NCI-H146 treated with DMSO at 0.1 percent for 48 hours (cell line): ENCODE data around the gene ANKRD2.
"Not testable (repeated sequence)": the region's sequence is repeated elsewhere in the genome, so short reads cannot be mapped to it uniquely, and the experiment has no call there.

Experiments used
- DNase-seq: peaks from one replicate; lab custom pipeline; 2025; ENCODE audit not compliant: unreplicated experiment; lab: John Stamatoyannopoulos, UW

ANKRD2 gene

GRCh38 chr10:97571622-97572021 is 957 bp upstream of the ANKRD2 start:
- DNase-seq = no peak

DNA sequence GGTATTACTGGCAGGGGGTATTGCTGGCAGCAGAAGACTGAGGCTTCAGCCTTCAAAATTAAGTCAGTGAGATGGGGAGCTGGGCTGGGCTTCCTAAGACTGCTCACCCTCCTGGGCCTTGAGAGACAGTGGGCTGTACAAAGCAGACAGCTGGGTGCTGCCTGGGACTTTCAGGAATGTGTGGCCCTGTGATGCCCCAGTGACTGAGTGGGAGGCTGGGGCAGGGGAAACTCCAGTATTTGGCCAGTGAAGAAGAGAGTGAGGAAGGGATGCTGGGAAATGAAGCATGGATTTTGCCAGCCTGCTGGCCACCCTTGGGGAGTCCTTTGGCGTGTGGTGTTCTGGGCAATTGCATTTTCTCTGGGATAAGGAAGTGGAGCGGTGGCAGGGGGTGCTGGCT is 442 bp downstream of the ANKRD2 start:
- no peak for DNase-seq

DNA sequence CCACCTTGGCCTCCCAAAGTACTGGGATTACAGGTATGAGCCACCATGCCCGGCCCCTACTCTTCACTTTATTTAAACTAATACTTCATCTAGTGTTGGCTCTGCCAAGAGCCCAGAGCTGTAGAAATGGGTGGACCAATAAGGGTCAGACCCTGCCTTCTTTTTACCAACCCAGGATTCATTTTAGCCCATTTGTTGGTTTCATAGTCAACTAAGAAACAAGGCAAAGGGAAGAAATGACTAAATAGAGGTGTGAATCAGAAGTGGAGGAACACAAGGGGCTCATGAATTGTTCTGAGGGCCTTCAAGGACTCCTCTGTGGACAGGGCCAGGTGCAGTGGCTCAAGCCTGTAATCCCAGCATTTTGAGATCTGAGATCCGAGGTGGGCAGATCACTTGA is 1.1 kb downstream of the ANKRD2 start:
- no peak for DNase-seq

GRCh38 chr10:97574374-97575126 is 2.0 kb downstream of the ANKRD2 start:
- no peak for DNase-seq

- DNase-seq = no peak
Observed at GRCh38 chr10:97575127-97575668, 2.6 kb downstream of the ANKRD2 start.

DNA sequence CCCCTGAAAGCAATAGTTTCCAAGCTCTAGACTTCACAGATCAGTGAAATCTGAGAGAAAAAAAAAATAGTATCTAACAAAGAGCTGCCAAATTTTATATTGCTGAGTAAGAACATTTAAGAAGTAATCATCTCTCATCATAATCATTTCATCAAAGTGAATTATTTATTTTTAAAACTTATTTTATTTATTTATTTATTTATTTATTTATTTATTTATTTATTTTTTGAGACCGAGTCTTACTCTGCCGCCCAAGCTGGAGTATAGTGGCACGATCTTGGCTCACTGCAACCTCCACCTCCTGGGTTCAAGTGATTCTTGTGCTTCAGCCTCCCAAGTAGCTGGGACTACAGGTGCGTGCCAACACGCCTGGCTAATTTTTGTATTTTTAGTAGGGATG is 3.9 kb downstream of the ANKRD2 start:
- not testable (repeated sequence) for DNase-seq

- DNase-seq = no peak
Observed at GRCh38 chr10:97577701-97578100, 5.1 kb downstream of the ANKRD2 start.

GRCh38 chr10:97578171-97578844 is 5.7 kb downstream of the ANKRD2 start:
- no peak for DNase-seq

- no peak for DNase-seq
Observed at GRCh38 chr10:97580421-97581367, 8.1 kb downstream of the ANKRD2 start.

DNA sequence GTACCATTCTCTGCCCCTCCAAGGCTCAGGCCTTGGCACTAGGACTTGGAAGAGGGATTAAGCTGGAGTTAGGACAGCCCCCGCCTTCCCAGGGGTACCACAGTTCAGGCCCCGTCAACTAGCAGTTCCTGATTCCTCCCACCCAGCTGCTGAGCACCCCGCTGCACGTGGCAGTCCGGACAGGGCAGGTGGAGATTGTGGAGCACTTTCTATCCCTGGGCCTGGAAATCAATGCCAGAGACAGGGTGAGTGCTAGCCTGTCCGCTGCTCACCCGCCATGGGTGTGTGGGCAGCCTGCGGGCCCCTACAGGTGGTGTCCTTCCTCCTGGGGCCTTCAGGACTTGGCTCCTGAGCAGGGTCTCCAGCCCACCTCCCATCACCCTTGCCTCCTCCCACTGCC is 9.6 kb downstream of the ANKRD2 start:
- no peak for DNase-seq

- DNase-seq = no peak
Observed at GRCh38 chr10:97583476-97583875, 10.9 kb downstream of the ANKRD2 start.

GRCh38 chr10:97584060-97584797 is 11.7 kb downstream of the ANKRD2 start, which contains the start of gene HOGA1:
Gene HOGA1, plus strand, starts transcription at chr10:97584389. Its CDS starts 315 bp downstream, at chr10:97584704.
- DNase-seq = peak; percentile 3

GRCh38 chr10:97584798-97585438 is 12.3 kb downstream of the ANKRD2 start:
- DNase-seq = no peak

- no peak for DNase-seq
Observed at GRCh38 chr10:97585439-97585811, 12.8 kb downstream of the ANKRD2 start.

- DNase-seq = no peak
Observed at GRCh38 chr10:97587183-97587582, 14.6 kb downstream of the ANKRD2 start.

DNA sequence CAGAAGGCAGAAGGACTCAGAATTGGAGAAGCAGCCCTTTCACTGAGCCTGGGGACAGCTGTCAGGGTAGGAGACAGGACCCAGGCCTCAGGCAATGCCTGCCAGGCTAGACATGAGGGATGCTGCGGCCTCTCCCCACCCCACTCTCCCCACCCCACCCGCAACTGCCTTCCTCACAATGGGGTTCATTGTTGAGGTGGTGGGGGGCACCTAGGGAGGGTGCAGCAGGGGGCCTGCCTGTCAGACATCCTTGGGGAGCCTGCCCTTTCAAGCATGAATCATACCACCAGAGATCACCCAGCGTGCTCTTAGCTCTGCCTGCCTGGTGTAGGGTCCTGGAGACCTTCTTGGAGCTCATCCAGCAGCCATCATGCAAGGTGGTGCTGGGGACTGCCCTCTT is 16.9 kb downstream of the ANKRD2 start, which contains the start of gene C10orf62:
C10orf62 (plus strand) TSS at position 243 of the 400 bp plus-strand sequence. CDS start 177 bp downstream, outside the sequence.
- no peak for DNase-seq

GRCh38 chr10:97590082-97590747 is 17.6 kb downstream of the ANKRD2 start:
- DNase-seq = no peak

GRCh38 chr10:97590748-97591495 is 18.3 kb downstream of the ANKRD2 start:
- DNase-seq = no peak

- no peak for DNase-seq
Observed at GRCh38 chr10:97593421-97593820, 20.8 kb downstream of the ANKRD2 start.
